Activated effector memory CD4-positive, alpha-beta T cell treated with anti-CD3 and anti-CD28 coated beads, Interleukin-2, amount 50 U/mL, for 16 hours (primary cell): ENCODE results near the gene DEGS2.

Source experiments
- DNase-seq: peaks from one replicate; pipeline ENCODE4 v3.0.0-alpha.2; 2020

The DEGS2 gene

GRCh38 chr14:100108840-100109593, 50.4 kb downstream of the DEGS2 start:
- no peak for DNase-seq

GRCh38 chr14:100108042-100108825, 51.2 kb downstream of the DEGS2 start:
- DNase-seq = peak; percentile 95

GRCh38 chr14:100107236-100107635, 52.2 kb downstream of the DEGS2 start:
- DNase-seq = peak; percentile 63

GRCh38 chr14:100106250-100107112, 53.0 kb downstream of the DEGS2 start:
- DNase-seq = peak; percentile 83

GRCh38 chr14:100105357-100106169, 53.9 kb downstream of the DEGS2 start:
- peak; percentile 65 for DNase-seq

GRCh38 chr14:100104523-100105300, 54.7 kb downstream of the DEGS2 start:
- peak; percentile 65 for DNase-seq

- DNase-seq = no peak
These were observed 55.5 kb downstream of the DEGS2 start for GRCh38 chr14:100104006-100104352.

GRCh38 chr14:100103250-100104005, 56.0 kb downstream of the DEGS2 start:
- DNase-seq = peak; percentile 69

- peak; percentile 48 for DNase-seq
These were observed 57.2 kb downstream of the DEGS2 start for GRCh38 chr14:100102156-100102785.

GRCh38 chr14:100100032-100100703, 59.3 kb downstream of the DEGS2 start:
- DNase-seq = peak; percentile 67

GRCh38 chr14:100098171-100098570, 61.3 kb downstream of the DEGS2 start:
- peak; percentile 58 for DNase-seq

GRCh38 chr14:100096656-100097055, 62.8 kb downstream of the DEGS2 start:
- peak; percentile 55 for DNase-seq
